ENCODE data around the gene UTF1. TPM values are rescaled to one million over a fixed set of nuclear protein-coding genes. Genes with fewer than 3 reads are reported as not detected.

UTF1 gene
- total RNA-seq (2014; rRNA removed) = not detected in 2 replicates
- not detected for polyA plus RNA-seq (2012)

GRCh38 chr10:133230044-133230361 is at the start of gene UTF1:
TSS of gene UTF1 (plus strand) at chr10:133230217. CDS start at chr10:133230289, 72 bp downstream.
- DNase-seq (ENCODE audit: low read depth) = no peak

DNA sequence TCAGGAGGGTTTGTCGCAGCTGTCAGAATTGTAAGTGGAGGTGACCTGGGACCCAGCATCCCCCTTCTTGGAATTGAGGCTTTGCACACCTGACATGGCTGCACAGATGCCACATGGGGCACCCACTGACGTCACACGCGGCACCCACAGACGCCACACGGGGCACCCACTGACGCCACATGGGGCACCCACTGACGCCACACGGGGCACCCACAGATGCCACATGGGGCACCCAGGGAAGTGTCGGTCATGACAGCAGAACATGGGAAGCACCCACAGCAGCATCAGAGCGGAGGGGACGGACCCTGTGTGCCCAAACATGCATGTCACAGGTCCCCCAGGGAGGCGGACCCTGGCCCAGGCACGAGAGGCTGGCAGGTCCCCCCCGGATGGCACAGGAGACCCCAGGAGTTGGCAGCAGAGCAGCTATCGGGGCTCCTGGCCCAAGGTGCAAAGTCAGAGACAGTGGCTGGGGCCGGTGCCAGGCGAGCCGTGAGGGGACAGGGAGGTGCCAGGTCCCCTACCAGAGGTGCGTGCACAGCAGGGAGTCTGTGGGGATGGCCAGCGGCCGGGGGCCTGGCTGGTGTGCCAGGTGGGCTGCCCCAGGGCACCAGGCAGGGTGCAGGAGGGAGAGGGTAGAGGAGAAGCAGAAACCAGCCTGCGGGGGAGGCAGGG is 48.9 kb upstream of the UTF1 start:
- DNase-seq (ENCODE audit: low read depth) = no peak

DNA sequence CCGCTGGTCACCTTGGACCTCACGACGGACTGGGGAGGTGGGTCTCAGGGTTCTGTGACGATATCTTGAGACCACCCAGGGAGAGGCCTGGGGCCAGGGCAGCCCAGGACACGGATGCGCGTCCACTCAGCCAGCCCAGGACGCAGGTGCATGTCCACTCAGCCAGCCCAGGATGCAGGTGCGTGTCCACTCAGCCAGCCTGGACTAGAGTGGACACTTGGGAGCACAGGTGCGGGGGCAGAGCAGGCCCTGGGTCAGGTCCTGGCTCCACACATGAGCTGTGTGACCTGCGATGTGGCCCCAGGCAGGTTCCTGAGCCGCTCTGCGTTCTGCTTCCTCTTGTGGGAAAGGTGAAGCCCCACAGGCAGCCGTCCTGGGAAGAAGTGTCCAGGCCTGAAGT is 47.8 kb upstream of the UTF1 start:
- no peak for DNase-seq (ENCODE audit: low read depth)

GRCh38 chr10:133182791-133183645 is 47.0 kb upstream of the UTF1 start:
- DNase-seq (ENCODE audit: low read depth) = no peak

- no peak for DNase-seq (ENCODE audit: low read depth)
Observed at GRCh38 chr10:133183646-133184378, 46.2 kb upstream of the UTF1 start.

DNA sequence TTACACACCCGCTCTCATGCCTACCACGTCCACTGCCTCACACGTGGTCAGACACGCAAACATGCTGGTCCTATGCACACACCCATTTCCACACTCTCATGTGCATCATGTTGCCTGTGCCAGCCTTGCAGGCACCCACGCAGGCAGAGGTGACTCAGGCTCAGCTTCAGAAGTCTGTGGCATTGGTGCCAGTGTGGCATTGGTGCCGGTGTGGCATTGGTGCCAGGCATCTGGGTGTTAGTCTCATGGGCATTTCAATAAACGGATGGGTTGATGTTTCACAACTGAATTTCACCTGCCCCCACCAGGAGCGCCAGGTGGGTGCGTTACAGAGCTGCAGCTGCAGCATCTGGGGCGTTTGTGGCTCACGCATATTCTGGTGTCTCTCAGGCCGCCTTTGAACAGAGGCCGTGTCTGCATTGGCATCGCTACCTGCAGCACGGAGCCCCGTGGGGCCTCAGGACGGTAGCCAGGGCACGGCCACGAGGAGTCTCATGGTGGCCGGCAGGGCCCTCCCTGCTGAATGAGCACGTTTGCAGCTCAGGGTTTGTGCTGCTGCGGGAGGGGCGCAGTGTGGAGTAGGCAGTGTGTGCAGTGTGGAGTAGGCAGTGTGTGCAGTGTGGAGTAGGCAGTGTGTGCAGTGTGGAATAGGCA is 45.3 kb upstream of the UTF1 start:
- DNase-seq (ENCODE audit: low read depth) = no peak

- no peak for DNase-seq (ENCODE audit: low read depth)
Observed at GRCh38 chr10:133185421-133185820, 44.6 kb upstream of the UTF1 start.

DNA sequence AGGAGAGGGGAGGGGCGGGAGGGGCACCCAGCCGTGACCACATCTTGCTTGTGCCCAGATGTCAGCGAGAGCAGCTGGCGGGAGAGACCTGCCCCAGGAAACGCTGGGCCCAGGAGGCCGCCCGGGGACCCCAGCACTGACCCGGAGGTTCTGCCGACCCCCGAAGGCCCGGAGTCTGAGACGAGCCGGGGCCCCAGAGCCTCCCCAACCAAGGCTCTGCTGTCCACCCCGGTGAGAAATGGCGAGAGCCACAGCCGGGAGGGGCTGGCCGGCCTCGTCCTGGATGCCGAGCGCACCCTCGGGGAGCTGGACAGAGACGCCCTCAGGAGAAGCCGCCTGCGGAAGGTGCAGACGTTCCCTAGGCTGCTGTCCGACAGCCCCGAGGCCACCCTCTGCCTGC is 44.1 kb upstream of the UTF1 start:
- DNase-seq (ENCODE audit: low read depth) = no peak

GRCh38 chr10:133186416-133187090 is 43.5 kb upstream of the UTF1 start:
- DNase-seq (ENCODE audit: low read depth) = no peak

DNA sequence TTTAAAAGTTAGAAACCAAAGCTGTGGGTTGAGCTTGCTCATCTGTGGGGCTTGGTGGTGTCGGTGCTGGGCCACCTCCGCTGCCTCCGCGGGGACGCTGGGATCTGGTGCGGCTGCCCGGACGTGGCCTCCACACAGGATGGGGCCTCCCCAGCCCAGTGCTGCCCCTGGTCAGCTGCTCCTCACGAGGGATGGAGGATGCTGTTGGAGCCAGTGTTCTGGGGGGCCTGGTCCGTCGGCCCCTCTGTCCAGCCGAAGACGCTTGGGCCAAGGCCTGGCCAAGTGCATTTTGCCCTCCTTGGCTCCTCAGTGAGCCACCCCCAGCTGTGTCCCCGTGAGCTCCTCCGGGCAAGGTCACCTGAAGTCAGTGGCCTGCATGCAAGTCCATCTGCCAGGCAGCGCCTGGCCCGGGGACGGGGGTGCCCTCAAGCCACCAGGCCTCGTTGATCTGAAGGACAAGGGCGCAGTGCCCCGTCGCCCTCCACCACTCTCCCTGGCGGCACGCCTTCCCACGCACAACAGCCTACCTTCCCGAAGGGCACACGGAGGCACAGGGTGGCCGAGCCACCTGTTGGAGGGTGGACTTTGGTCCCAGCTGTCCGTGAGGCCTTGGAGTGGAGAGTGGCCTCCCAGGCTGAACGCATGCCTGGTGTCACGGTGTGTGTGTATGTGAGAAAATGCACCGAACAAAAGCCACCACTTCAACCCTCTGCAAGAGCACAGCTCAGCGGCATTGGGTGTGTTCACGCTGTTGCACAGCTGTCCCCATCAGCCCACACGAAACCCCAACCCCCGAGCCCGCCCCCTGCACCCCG is 42.7 kb upstream of the UTF1 start:
- DNase-seq (ENCODE audit: low read depth) = no peak

DNA sequence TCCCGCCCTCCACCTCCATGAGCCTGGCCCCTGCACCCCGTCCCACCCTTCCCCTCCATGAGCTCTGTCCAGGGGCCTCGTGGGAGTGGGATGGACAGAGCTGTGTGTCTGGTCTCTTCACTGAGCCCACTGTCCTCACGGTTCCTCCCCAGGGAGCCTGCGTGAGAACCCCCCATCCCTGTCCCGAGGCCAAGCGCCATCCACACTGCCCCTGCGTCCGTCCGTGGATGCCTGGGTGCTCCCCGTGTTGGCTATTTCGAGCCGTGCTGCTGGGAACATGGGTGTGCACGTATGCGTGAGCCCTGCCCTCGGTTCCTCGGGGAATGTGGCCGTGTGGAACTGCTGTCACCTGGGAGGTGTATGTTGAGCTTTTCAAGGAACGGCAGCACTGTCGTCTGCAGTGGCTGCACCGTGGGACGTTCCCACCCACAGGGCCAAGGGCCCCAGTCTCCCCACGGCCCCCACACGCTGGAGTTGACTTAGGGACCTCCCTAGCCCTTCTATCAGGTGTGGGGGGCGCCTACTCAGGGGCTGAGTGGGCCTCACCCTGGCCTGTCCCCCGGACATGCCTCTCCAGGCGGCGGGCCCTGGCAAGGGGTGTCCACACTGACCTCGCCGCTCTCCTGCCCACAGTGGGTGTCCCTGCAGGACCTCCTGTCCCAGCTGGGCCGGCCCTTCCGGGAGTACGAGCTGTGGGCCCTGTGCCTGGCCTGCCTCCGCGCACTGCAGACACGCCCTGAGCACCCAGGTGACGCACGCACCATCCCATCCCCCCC is 41.9 kb upstream of the UTF1 start:
- no peak for DNase-seq (ENCODE audit: low read depth)

- DNase-seq (ENCODE audit: low read depth) = no peak
Observed at GRCh38 chr10:133189256-133189655, 40.8 kb upstream of the UTF1 start.

DNA sequence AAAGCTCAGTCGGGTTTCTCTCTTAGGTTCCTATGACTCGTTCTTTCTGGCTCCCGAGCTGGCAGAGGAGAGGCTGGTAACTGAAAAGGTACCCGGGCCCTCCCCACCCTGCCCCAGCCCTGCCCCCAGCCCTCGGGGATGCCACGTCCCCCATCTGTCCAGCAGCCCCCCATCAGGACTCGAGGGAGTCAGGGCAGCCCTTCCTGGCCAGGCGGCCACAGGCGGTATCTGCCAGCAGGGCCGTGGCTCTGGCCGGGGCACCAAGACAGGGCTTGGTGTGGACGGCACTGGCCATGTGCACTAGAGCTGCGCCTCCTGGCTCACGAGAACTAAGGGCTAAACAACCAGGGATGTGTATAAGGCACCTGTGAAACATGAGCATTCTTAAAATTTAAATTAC is 40.3 kb upstream of the UTF1 start:
- no peak for DNase-seq (ENCODE audit: low read depth)

DNA sequence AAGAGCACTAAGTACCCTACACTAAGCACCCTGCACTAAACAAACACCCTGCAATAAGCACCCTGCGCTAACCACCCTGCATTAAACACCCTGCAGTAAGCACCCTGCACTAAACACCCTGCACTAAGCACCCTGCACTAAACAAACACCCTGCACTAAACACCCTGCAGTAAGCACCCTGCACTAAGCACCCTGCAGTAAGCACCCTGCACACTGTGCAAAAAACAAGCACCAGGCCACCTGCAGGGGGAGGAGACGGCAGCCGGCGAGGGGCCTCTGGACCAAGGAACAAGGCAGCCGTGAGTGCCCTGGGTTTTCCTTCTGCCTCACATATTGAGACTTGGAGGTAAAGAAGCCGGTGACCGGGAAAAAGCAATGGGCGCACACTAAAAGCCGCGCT is 39.8 kb upstream of the UTF1 start:
- DNase-seq (ENCODE audit: low read depth) = no peak

DNA sequence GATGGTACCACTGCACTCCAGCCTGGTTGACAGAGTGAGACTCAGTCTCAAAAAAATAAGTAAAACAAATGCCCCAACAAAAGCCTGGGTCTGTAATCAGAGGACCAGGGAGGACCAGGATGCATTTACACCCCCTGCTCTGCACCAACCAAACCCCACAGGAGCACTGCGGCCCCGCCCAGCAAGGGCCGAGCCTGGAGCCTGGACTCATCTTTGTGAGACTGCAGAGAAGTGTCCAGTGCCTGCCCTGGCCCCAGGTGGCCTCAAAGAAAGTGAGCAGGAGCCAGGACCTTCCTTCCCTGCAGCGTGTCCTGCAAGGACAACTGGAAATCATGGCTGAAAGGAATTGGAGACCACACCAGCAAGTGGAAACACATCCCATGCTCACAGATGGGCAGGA is 38.4 kb upstream of the UTF1 start:
- no peak for DNase-seq (ENCODE audit: low read depth)

GRCh38 chr10:133194151-133194550 is 35.9 kb upstream of the UTF1 start:
- no peak for DNase-seq (ENCODE audit: low read depth)

GRCh38 chr10:133195096-133195495 is 34.9 kb upstream of the UTF1 start:
- DNase-seq (ENCODE audit: low read depth) = no peak

DNA sequence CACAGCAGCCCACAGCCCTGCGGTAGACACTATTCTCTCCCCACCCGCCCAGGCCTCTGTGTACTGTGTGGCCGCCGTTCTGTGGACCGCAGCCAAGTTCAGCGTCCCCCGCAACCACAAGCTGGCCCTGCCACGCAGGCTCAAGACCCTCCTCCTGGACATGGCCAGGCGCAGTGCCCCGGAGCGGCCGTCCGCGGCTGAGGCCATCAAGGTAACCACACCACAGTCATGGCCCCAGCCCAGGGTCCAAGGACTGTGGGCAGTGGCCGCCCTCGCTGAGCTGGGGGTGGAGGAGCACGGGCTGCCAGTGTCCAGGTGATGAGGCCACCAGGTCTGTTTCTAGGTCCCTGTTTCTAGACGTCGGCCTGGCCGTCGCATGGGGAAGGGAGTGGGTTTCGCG is 34.4 kb upstream of the UTF1 start:
- DNase-seq (ENCODE audit: low read depth) = no peak

DNA sequence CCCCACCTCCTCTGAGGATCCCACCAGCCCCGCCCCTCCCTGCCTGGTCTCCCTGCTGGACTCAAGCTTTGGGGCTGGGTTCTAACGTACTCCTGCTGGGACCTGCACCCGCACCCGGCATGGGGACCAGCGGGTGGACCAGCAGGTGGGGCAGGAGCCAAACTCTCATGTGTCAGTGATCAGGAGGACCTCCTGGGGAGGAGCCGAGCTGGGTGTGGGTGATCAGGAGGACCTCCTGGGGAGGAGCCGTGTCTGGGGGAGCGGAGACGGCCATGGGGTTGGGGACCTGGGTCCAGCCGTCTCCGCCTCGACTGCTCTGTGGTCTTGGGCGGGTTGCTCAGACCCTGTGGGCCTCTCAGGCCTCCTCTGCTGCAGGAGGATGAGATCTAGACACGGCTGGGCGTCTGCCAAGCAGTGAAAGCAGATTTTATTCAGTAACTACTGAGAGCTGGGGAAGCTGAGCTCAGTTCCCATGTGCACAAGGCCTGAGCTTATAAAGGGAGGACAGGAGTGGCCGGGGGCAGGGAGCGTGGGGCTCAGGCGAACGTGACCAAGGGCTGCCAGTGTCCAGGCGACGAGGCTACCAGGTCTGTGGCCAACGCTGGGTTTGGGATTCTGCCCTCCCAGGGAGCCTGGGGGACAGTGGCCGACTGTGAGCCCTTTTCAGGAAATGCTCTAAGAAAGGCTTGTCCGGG is 33.6 kb upstream of the UTF1 start:
- DNase-seq (ENCODE audit: low read depth) = no peak

Data from LHCN-M2 (cell line).